Parathyroid adenoma (tissue), 2 donors: Measurements from ENCODE around the gene SPON1.

ENCODE experiments used
- H2AFZ ChIP-seq: fragments of 300-600 bp; sonication (generic); one replicate; pipeline ENCODE4 v1.7.0; 2017; ENCODE audit warnings: antibody characterized with exemption, mild to moderate bottlenecking
- H3K27ac ChIP-seq: fragments of 300-600 bp; sonication (generic); one replicate; pipeline ENCODE4 v1.7.0; 2017
- H3K27me3 ChIP-seq: fragments of 300-600 bp; sonication (generic); one replicate; pipeline ENCODE4 v1.7.0; 2017; ENCODE audit warnings: low read length; ENCODE audit not compliant: control insufficient read depth, insufficient read depth
- H3K36me3 ChIP-seq: fragments of 300-600 bp; sonication (generic); one replicate; pipeline ENCODE4 v1.7.0; 2017; ENCODE audit warnings: low read length; ENCODE audit not compliant: control insufficient read depth, insufficient read depth
- H3K4me1 ChIP-seq: fragments of 300-600 bp; sonication (generic); one replicate; pipeline ENCODE4 v1.7.0; 2017; ENCODE audit warnings: control low read depth
- H3K4me2 ChIP-seq: fragments of 300-600 bp; sonication (generic); one replicate; pipeline ENCODE4 v1.7.0; 2017; ENCODE audit warnings: low read length
- H3K4me3 ChIP-seq: fragments of 300-600 bp; sonication (generic); one replicate; pipeline ENCODE4 v1.7.0; 2017; ENCODE audit warnings: low read depth, low read length
- H3K79me2 ChIP-seq: fragments of 300-600 bp; sonication (generic); one replicate; pipeline ENCODE4 v1.7.0; 2017; ENCODE audit warnings: control low read depth
- H3K9ac ChIP-seq: fragments of 300-600 bp; sonication (generic); one replicate; pipeline ENCODE4 v1.7.0; 2017; ENCODE audit warnings: mild to moderate bottlenecking
- H3K9me3 ChIP-seq: fragments of 300-600 bp; sonication (generic); one replicate; pipeline ENCODE4 v1.7.0; 2017; ENCODE audit warnings: low read length; ENCODE audit not compliant: control insufficient read depth
- CTCF ChIP-seq: fragments of 300-600 bp; sonication (generic); IDR thresholded peaks from one replicate; pipeline ENCODE4 v1.7.0; 2017; ENCODE audit warnings: antibody characterized with exemption, mild to moderate bottlenecking
- donor health status: primary hyperparathyroidism.

Gene SPON1

GRCh38 chr11:14308114-14308896, 345.8 kb downstream of the SPON1 start:
- no peak overlapping the region for H3K4me2 ChIP-seq
- H3K27ac ChIP-seq = no peak overlapping the region
- no peaks in the 10 kb centered on the region for H3K4me1 ChIP-seq
- TF ChIP-seq CTCF = peak; percentile 29
- peaks cover 5% of the 10 kb centered on the region for H3K79me2 ChIP-seq
- no peak overlapping the region for H2AFZ ChIP-seq
- H3K36me3 ChIP-seq = no peaks in the 10 kb centered on the region
- no peak overlapping the region for H3K9ac ChIP-seq
- H3K4me3 ChIP-seq = no peak overlapping the region
- H3K9me3 ChIP-seq = no peaks in the 10 kb centered on the region
- H3K27me3 ChIP-seq = no peaks in the 10 kb centered on the region

GRCh38 chr11:14308897-14309387, 346.4 kb downstream of the SPON1 start:
- H3K9me3 ChIP-seq = no peaks in the 10 kb centered on the region
- peaks cover 5% of the 10 kb centered on the region for H3K79me2 ChIP-seq
- H3K9ac ChIP-seq = no peak overlapping the region
- H3K27me3 ChIP-seq = no peaks in the 10 kb centered on the region
- TF ChIP-seq CTCF = no peak
- H3K36me3 ChIP-seq = no peaks in the 10 kb centered on the region
- H3K27ac ChIP-seq = no peak overlapping the region
- H3K4me1 ChIP-seq = no peaks in the 10 kb centered on the region
- no peak overlapping the region for H2AFZ ChIP-seq
- H3K4me2 ChIP-seq = no peak overlapping the region
- no peak overlapping the region for H3K4me3 ChIP-seq

GRCh38 chr11:14309425-14310192, 347.1 kb downstream of the SPON1 start:
- H3K9me3 ChIP-seq = no peaks in the 10 kb centered on the region
- H3K79me2 ChIP-seq = peaks cover 5% of the 10 kb centered on the region
- H3K9ac ChIP-seq = no peak overlapping the region
- H3K36me3 ChIP-seq = no peaks in the 10 kb centered on the region
- no peaks in the 10 kb centered on the region for H3K27me3 ChIP-seq
- H3K4me3 ChIP-seq = no peak overlapping the region
- no peak for TF ChIP-seq CTCF
- no peak overlapping the region for H3K27ac ChIP-seq
- H2AFZ ChIP-seq = no peak overlapping the region
- H3K4me2 ChIP-seq = no peak overlapping the region
- no peaks in the 10 kb centered on the region for H3K4me1 ChIP-seq

- H3K27ac ChIP-seq = no peak overlapping the region
- no peak overlapping the region for H3K4me3 ChIP-seq
- H3K36me3 ChIP-seq = no peaks in the 10 kb centered on the region
- H3K27me3 ChIP-seq = no peaks in the 10 kb centered on the region
- H3K4me2 ChIP-seq = no peak overlapping the region
- peaks cover 5% of the 10 kb centered on the region for H3K79me2 ChIP-seq
- H3K4me1 ChIP-seq = no peaks in the 10 kb centered on the region
- H2AFZ ChIP-seq = no peak overlapping the region
- TF ChIP-seq CTCF = no peak
- H3K9ac ChIP-seq = no peak overlapping the region
- H3K9me3 ChIP-seq = no peaks in the 10 kb centered on the region
These were observed 348.2 kb downstream of the SPON1 start for GRCh38 chr11:14310679-14311078.
